ENCODE data around the gene MYRIP.

- no peak for TF ChIP-seq ZNF384 (IDR thresholded peaks at IDR 0.05)
- TF ChIP-seq HDGF (IDR thresholded peaks at IDR 0.05; ENCODE audit: borderline replicate concordance), result no peak
- no peak for TF ChIP-seq SP1 (IDR thresholded peaks at IDR 0.05)
- TF ChIP-seq ARNT (IDR thresholded peaks at IDR 0.05), result no peak
- no peak for TF ChIP-seq FOXM1 (IDR thresholded peaks at IDR 0.05; ENCODE audit: borderline replicate concordance)
- TF ChIP-seq TARDBP (IDR thresholded peaks at IDR 0.05), result no peak
- no peak for TF ChIP-seq FOXK2 (IDR thresholded peaks at IDR 0.05)
- TF ChIP-seq NFRKB (IDR thresholded peaks at IDR 0.05), result no peak
- no peak for TF ChIP-seq SUZ12 (IDR thresholded peaks at IDR 0.05)
- TF ChIP-seq PKNOX1 (IDR thresholded peaks at IDR 0.05), result no peak
- TF ChIP-seq ELF4 (IDR thresholded peaks at IDR 0.05), result no peak
- TF ChIP-seq BHLHE40 (IDR thresholded peaks at IDR 0.05; ENCODE audit: borderline replicate concordance), result no peak
- TF ChIP-seq FOXA1 (IDR thresholded peaks at IDR 0.05), result no peak
- TF ChIP-seq L3MBTL2 (conservative IDR thresholded peaks at IDR 0.05), result no peak
These were observed 449.1 kb downstream of the MYRIP start for GRCh38 chr3:40258555-40258954.
